HG02970 (cell line): ENCODE results near the gene PCDHAC1.

ENCODE experiments used
- ATAC-seq: cut with Tn5 transposase; IDR thresholded peaks from one replicate; pipeline ENCODE4 v1.9.1; 2021; ENCODE audit warnings: mild to moderate bottlenecking, moderate library complexity, moderate number of reproducible peaks; ENCODE audit not compliant: unreplicated experiment, low FRiP score

Gene PCDHAC1

GRCh38 chr5:140966293-140967225 lies 40.5 kb downstream of the PCDHAC1 start, which contains the start of gene PCDHAC2:
Gene PCDHAC2, plus strand, starts transcription at chr5:140966476. Its CDS starts 291 bp downstream, at chr5:140966767.
- ATAC-seq = no peak

- ATAC-seq = no peak
These were observed 41.3 kb downstream of the PCDHAC1 start for GRCh38 chr5:140967226-140967893.

DNA sequence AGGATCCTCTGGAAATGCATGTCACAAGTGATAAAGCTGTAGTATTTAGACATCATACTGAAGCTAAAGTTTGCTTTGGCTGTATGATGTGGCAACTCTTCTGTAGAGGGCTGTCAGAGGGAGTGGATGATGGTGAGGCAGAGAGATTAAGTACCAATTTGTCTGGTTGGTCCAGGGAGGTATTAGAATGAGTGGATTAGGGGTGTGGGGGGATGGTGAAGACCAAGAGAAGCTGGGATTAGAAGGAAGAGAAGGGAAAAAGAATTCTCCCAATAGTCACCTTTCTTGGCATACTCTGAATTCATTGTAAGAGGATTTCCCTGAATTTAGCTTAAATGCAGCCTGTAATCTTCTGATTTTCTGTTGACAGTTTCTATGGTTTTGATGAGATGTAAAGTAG lies 43.8 kb downstream of the PCDHAC1 start:
- ATAC-seq = no peak

- no peak for ATAC-seq
These were observed 47.5 kb downstream of the PCDHAC1 start for GRCh38 chr5:140973550-140973949.

DNA sequence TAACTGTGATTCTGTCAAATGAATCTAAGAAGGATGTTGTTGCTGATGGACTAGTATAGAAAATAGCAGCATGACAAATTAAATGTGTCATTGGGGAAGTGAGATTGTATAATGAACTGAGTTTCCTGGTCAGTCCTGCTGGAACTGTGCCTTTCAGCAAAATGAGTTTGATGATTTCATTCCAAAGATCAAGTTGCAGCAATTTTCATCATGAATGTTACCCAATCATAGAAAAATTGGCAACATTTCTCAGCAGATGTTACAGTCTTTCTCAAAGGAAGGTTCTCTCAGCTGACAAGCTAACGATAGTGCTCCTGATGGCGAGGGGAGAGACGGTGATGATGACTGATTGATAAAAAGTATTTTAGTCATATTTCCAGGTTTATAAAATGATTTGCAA lies 50.9 kb downstream of the PCDHAC1 start:
- ATAC-seq = no peak

DNA sequence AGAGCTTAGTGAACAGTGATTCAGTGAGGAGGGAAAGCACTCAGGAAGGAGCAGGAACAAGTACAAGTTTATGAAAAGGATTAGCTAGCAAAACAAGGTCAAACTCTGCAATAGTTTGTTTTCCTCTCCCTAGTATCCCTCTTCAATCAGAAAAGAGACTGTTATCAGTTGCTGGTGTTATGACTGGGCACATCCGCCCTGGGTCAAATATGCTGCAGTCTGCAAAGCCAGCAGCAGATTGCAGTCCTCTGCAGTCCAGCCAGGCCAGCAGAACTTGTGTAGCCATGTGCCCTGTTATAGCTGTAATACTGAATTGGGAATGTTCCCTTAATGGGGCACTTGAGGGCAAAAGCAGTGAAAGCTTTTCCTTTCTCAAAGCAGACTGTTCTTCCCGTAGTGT lies 52.2 kb downstream of the PCDHAC1 start:
- ATAC-seq = no peak

- no peak for ATAC-seq
These were observed 52.9 kb downstream of the PCDHAC1 start for GRCh38 chr5:140978983-140979382.
